Esophagus muscularis mucosa (tissue), 4 donors: Measurements from ENCODE around the gene P4HB. TPM values are rescaled to one million over a fixed set of nuclear protein-coding genes. Genes with fewer than 3 reads are reported as not detected.

ENCODE experiments used
- DNase-seq: peaks from one replicate; pipeline ENCODE4 v3.0.0-alpha.2; 2017; ENCODE audit errors: extremely low spot score
- H3K27ac ChIP-seq, 4 donors: fragments of 200-600 bp; sonication (generic); replicated peaks in 1 of 4; 1 replicate in 3 of 4; 2 replicates in 1 of 4; pipeline ENCODE4 v1.5.1; 2016 to 2019; ENCODE audit warnings: mild to moderate bottlenecking in 1 of 4
- H3K27me3 ChIP-seq, 4 donors: fragments of 200-600 bp; sonication (generic); one replicate each; pipeline versions ENCODE4 v1.5.1 to v1.6.0; 2016 to 2019
- H3K36me3 ChIP-seq, 4 donors: fragments of 200-600 bp; sonication (generic); one replicate each; pipeline ENCODE4 v1.5.1; 2016 to 2019
- H3K4me1 ChIP-seq, 4 donors: fragments of 200-600 bp; sonication (generic); one replicate each; pipeline ENCODE4 v1.5.1; 2016 to 2019
- H3K4me3 ChIP-seq, 4 donors: fragments of 200-600 bp; sonication (generic); 1 replicate in 2 of 4; 2 replicates in 2 of 4; pipeline ENCODE4 v1.5.1; 2016 to 2019; ENCODE audit warnings: mild to moderate bottlenecking in 4 of 4, moderate library complexity in 1 of 4
- H3K9me3 ChIP-seq, 4 donors: fragments of 200-600 bp; sonication (generic); 1 replicate in 3 of 4; 2 replicates in 1 of 4; pipeline ENCODE4 v1.5.1; 2016 to 2019
- EP300 ChIP-seq: sonication (generic); formaldehyde crosslinking; IDR thresholded peaks from one replicate; pipeline ENCODE4 v1.6.1; 2017; ENCODE audit warnings: antibody characterized with exemption
- POLR2A ChIP-seq: fragments of 450-650 bp; IDR thresholded peaks from one replicate; pipeline ENCODE4 v1.6.1; 2017; ENCODE audit warnings: antibody characterized with exemption, moderate library complexity, mild to moderate bottlenecking, low read depth
- POLR2AphosphoS5 ChIP-seq, 2 donors: sonication (generic); formaldehyde crosslinking; IDR thresholded peaks; one replicate each; pipeline ENCODE4 v1.6.1; 2017; ENCODE audit warnings: antibody characterized with exemption in 2 of 2
- WGBS: methylation state at CpG from one replicate; pipeline ENCODE4 v1.1.5; 2018; 5-methylcytosine and 5-hydroxymethylcytosine counted together
- intact Hi-C: fragments of 100-400 bp; cut with DNase I; formaldehyde crosslinking; loops from one replicate; pipeline ENCODE4 v1.15.1; 2023
- total RNA-seq, 4 donors: library from RNA; depleted of rRNA; stranded (reverse); fragments of >200 nt; gene quantifications; one replicate each; pipeline versions ENCODE4 v1.1.0 to v1.2.1, GENCODE V29; 2016
- TF ChIP-seq, protein P1 (sequence below), 3 experiments: fragments of 200-600 bp in 2 of 3; fragments of 450-650 bp in 1 of 3; sonication (generic) in 2 of 3; IDR thresholded peaks; one replicate each; pipeline ENCODE4 v1.5.1; 2017 to 2019; ENCODE audit warnings: antibody characterized with exemption in 3 of 3, mild to moderate bottlenecking in 2 of 3, moderate library complexity in 1 of 3

The P4HB gene
- total RNA-seq, 4 donors from 2014 or later, result 269 to 334 (median 313) TPM

DNA sequence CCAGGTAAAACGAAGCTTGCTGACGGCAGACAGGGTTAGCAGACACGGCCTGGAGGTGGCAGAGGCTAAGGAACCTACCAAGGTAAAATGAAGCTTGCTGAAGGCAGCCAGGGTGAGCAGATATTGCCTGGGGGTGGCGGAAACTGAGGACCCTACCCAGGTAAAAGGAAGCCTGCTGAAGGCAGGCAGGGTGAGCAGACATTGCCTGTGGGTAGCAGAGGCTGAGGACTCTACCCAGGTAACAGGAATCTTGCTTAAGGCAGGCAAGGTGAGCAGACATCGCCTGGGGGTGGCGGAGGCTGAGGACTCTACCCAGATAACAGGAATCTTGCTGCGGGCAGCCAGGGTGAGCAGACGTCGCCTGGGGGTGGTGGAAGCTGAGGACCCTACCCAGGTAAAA is 59.0 kb downstream of the P4HB start:
- no peaks in the 10 kb centered on the region for H3K9me3 ChIP-seq
- no peak for DNase-seq
- TF ChIP-seq, protein P1, sequence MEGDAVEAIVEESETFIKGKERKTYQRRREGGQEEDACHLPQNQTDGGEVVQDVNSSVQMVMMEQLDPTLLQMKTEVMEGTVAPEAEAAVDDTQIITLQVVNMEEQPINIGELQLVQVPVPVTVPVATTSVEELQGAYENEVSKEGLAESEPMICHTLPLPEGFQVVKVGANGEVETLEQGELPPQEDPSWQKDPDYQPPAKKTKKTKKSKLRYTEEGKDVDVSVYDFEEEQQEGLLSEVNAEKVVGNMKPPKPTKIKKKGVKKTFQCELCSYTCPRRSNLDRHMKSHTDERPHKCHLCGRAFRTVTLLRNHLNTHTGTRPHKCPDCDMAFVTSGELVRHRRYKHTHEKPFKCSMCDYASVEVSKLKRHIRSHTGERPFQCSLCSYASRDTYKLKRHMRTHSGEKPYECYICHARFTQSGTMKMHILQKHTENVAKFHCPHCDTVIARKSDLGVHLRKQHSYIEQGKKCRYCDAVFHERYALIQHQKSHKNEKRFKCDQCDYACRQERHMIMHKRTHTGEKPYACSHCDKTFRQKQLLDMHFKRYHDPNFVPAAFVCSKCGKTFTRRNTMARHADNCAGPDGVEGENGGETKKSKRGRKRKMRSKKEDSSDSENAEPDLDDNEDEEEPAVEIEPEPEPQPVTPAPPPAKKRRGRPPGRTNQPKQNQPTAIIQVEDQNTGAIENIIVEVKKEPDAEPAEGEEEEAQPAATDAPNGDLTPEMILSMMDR (IDR thresholded peaks at IDR 0.05), result no peak
- TF ChIP-seq POLR2A (no peak), POLR2AphosphoS5 (IDR thresholded peaks at IDR 0.05) (no peak), EP300 (no peak)
- intact Hi-C loops, result no loop called here
- WGBS, result 73% methylated on average over 9 of the region's 9 CpGs
- no peaks in the 10 kb centered on the region for H3K36me3 ChIP-seq
- no peak overlapping the region for H3K4me3 ChIP-seq
- H3K27ac ChIP-seq, result no peak overlapping the region
- H3K27me3 ChIP-seq, result peaks cover 0 to 67% (median 37%) of the 10 kb centered on the region in 4 donors
- peaks cover 12 to 24% (median 20%) of the 10 kb centered on the region in 4 donors for H3K4me1 ChIP-seq

DNA sequence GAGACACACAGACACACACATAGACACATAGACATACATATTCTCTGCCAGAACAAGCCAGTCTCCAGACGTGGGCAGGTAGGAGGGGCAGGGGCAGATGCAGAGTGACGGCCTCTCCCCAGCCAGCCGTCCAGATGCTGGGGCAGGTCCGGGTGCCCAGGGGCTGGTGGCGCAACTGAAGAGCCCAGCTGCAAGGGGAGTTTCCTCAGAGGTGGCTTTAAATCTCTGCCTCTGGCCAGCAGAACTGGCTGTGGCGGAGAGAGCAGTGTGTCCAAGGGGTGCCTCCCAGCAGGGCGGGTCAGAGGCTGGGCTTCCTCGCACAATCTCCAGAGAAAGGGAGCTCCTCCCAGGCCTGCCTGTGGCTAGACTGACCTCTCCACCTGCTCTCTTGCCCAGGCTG is 65.8 kb downstream of the P4HB start:
- Histone ChIP-seq H3K36me3 (no peaks in the 10 kb centered on the region), H3K4me1 (no peaks in the 10 kb centered on the region), H3K27me3 (peaks cover 0 to 32% (median 3%) of the 10 kb centered on the region in 4 donors), H3K9me3 (no peaks in the 10 kb centered on the region), H3K4me3 (no peak overlapping the region), H3K27ac (no peak overlapping the region)
- WGBS, result 45% methylated on average over 6 of the region's 8 CpGs
- intact Hi-C loops, result no loop called here
- TF ChIP-seq POLR2A (no peak), POLR2AphosphoS5 (IDR thresholded peaks at IDR 0.05) (no peak), EP300 (no peak)
- TF ChIP-seq, protein P1 (IDR thresholded peaks at IDR 0.05), result no peak
- DNase-seq, result no peak

DNA sequence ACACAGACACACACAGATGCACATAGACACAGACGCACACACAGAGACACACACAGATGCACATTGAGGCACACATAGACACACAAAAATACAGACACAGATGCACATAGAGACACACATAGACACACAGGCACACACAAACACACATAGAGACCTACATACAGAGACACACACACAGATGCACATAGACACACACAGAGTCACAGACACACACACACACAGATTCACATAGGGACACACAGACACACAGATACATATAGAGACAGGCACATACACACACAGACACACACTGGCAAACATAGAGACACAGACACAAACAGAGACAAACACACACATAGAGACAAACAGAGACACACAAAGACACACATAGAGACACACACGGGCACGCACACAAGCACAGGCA is 66.3 kb downstream of the P4HB start:
- 82% methylated on average over 3 of the region's 3 CpGs for WGBS
- intact Hi-C loops, result no loop called here

More for the DNA sequence above, 66.3 kb downstream of the P4HB start:
- Histone ChIP-seq H3K9me3 (no peaks in the 10 kb centered on the region), H3K4me1 (no peaks in the 10 kb centered on the region), H3K4me3 (no peak overlapping the region), H3K27me3 (peaks cover 0 to 32% (median 3%) of the 10 kb centered on the region in 4 donors), H3K27ac (no peak overlapping the region), H3K36me3 (no peaks in the 10 kb centered on the region)
- TF ChIP-seq, protein P1 (IDR thresholded peaks at IDR 0.05), result no peak
- TF ChIP-seq POLR2AphosphoS5 (IDR thresholded peaks at IDR 0.05) (no peak), POLR2A (no peak), EP300 (no peak)
- no peak for DNase-seq

Other genes starting within 250 kb of the P4HB start
- 10 to 100 TPM; 58.1 to 86.6 (median 65.7) TPM for gene NPLOC4, start 223.4 kb downstream of the P4HB start, total RNA-seq
- under 1 TPM in 2 of 4 donors, not detected in 2; 0.32 to 0.92 TPM for gene TSPAN10, start 223.3 kb downstream of the P4HB start, total RNA-seq
- under 1 TPM in 1 of 4 donors, not detected in 3; 0.98 TPM for gene PDE6G, start 204.0 kb downstream of the P4HB start, total RNA-seq
- gene OXLD1, start 193.9 kb downstream of the P4HB start, total RNA-seq, result 10 to 100 TPM; 24.5 to 40.5 (median 31.1) TPM
- 10 to 100 TPM in 3 of 4 donors, 1 to 10 TPM in 1; 8.9 to 14.1 (median 12.6) TPM for gene CCDC137, start 193.8 kb downstream of the P4HB start, total RNA-seq
- gene ARL16, start 176.7 kb downstream of the P4HB start, total RNA-seq, result 10 to 100 TPM; 23.7 to 38.3 (median 27.3) TPM
- gene HGS, start 176.5 kb downstream of the P4HB start, total RNA-seq, result 10 to 100 TPM; 47.8 to 99.1 (median 65.5) TPM
- 10 to 100 TPM; 24.5 to 47.9 (median 39.2) TPM for gene MRPL12, start 157.2 kb downstream of the P4HB start, total RNA-seq
- gene SLC25A10, start 148.3 kb downstream of the P4HB start, total RNA-seq, result 1 to 10 TPM; 2.1 to 5.5 (median 4.8) TPM
- under 1 TPM in 2 of 4 donors, not detected in 2; 0.17 to 0.40 TPM for gene GCGR, start 56.4 kb downstream of the P4HB start, total RNA-seq
- 100 to 1,000 TPM in 3 of 4 donors, 10 to 100 TPM in 1; 83.5 to 146 (median 114) TPM for gene MCRIP1, start 27.2 kb downstream of the P4HB start, total RNA-seq
- gene PPP1R27, start 25.5 kb downstream of the P4HB start, total RNA-seq, result not detected
- gene ARHGDIA, start 10.8 kb upstream of the P4HB start, total RNA-seq, result 100 to 1,000 TPM; 115 to 229 (median 202) TPM
- 10 to 100 TPM; 44.0 to 67.7 (median 56.5) TPM for gene ALYREF, start 31.1 kb upstream of the P4HB start, total RNA-seq
- 100 to 1,000 TPM; 131 to 139 (median 135) TPM for gene ANAPC11, start 31.2 kb upstream of the P4HB start, total RNA-seq
- 1 to 10 TPM in 1 of 4 donors, under 1 TPM in 1, not detected in 2; 0.78 to 1.8 TPM for gene NPB, start 41.7 kb upstream of the P4HB start, total RNA-seq
- gene PCYT2, start 50.9 kb upstream of the P4HB start, total RNA-seq, result 10 to 100 TPM; 27.4 to 38.7 (median 33.3) TPM
- 10 to 100 TPM; 13.9 to 27.0 (median 19.9) TPM for gene SIRT7, start 57.6 kb upstream of the P4HB start, total RNA-seq
- gene MAFG, start 67.2 kb upstream of the P4HB start, total RNA-seq, result 10 to 100 TPM; 23.7 to 41.7 (median 33.6) TPM
- gene PYCR1, start 76.8 kb upstream of the P4HB start, total RNA-seq, result 1 to 10 TPM; 2.1 to 6.5 (median 4.6) TPM
- gene MYADML2, start 86.7 kb upstream of the P4HB start, total RNA-seq, result not detected
- under 1 TPM in 1 of 4 donors, not detected in 3; 0.83 TPM for gene NOTUM, start 100.7 kb upstream of the P4HB start, total RNA-seq
- gene ASPSCR1, start 117.1 kb upstream of the P4HB start, total RNA-seq, result 10 to 100 TPM; 15.9 to 18.4 (median 17.3) TPM
- gene CENPX, start 162.3 kb upstream of the P4HB start, total RNA-seq, result 100 to 1,000 TPM in 2 of 4 donors, 10 to 100 TPM in 2; 62.5 to 109 (median 95.5) TPM
- gene LRRC45, start 162.8 kb upstream of the P4HB start, total RNA-seq, result 10 to 100 TPM in 2 of 4 donors, 1 to 10 TPM in 2; 6.6 to 15.8 (median 11.5) TPM
- gene RAC3, start 171.1 kb upstream of the P4HB start, total RNA-seq, result 1 to 10 TPM; 1.8 to 2.5 (median 2.2) TPM
- 100 to 1,000 TPM in 2 of 4 donors, 10 to 100 TPM in 2; 78.6 to 135 (median 102) TPM for gene DCXR, start 177.2 kb upstream of the P4HB start, total RNA-seq
- 10 to 100 TPM; 32.4 to 54.8 (median 42.5) TPM for gene RFNG, start 191.3 kb upstream of the P4HB start, total RNA-seq
- gene GPS1, start 191.4 kb upstream of the P4HB start, total RNA-seq, result 100 to 1,000 TPM in 2 of 4 donors, 10 to 100 TPM in 2; 64.4 to 108 (median 85.4) TPM
- gene DUS1L, start 205.3 kb upstream of the P4HB start, total RNA-seq, result 10 to 100 TPM; 42.2 to 77.1 (median 52.6) TPM
- 10 to 100 TPM; 30.3 to 63.6 (median 44.8) TPM for gene FASN, start 237.7 kb upstream of the P4HB start, total RNA-seq